ENCODE data around the gene GNG4. TPM values are rescaled to one million over a fixed set of nuclear protein-coding genes. Genes with fewer than 3 reads are reported as not detected.

Gene GNG4
- total and polyA plus RNA-seq, 12 donors, result 0.22 to 25.8 (median 3.8) TPM; not detected in 2

DNA sequence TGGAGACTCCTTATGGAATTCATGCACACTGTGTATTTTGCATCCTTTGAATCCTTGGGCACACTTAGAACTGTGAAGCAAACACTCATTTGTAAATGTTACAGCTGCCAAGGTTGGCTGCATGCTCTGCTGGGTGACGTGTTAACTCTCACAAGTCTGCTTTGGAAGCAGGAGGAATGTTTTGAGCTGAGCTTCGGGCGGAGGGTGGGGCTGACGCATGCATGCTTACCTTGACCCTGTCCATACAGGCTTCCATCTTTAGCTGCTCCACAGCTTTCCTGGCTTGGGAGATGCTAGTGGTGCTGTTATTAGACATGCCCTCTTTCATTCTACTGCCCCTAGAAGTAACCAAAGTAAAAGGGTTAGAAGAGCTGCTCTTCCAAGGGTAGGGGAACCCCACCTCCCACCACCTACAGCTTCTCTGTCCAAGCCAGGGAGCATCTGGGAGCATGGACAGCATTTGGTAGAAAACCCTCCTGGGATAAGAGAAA, 66.0 kb downstream of the GNG4 start:
- Histone ChIP-seq H3K4me1 (replicated peaks in 1 of 2) (no peaks in the 10 kb centered on the region), H3K36me3 (replicated peaks in 1 of 2) (no peaks in the 10 kb centered on the region), H3K9me3 (replicated peaks in 1 of 3) (no peaks in the 10 kb centered on the region), H3K27me3 (no peaks in the 10 kb centered on the region), H3K27ac (no peak overlapping the region), H3K4me3 (no peak overlapping the region)
- no peak for TF ChIP-seq POLR2A (IDR thresholded peaks at IDR 0.05)
- TF ChIP-seq, protein P1, sequence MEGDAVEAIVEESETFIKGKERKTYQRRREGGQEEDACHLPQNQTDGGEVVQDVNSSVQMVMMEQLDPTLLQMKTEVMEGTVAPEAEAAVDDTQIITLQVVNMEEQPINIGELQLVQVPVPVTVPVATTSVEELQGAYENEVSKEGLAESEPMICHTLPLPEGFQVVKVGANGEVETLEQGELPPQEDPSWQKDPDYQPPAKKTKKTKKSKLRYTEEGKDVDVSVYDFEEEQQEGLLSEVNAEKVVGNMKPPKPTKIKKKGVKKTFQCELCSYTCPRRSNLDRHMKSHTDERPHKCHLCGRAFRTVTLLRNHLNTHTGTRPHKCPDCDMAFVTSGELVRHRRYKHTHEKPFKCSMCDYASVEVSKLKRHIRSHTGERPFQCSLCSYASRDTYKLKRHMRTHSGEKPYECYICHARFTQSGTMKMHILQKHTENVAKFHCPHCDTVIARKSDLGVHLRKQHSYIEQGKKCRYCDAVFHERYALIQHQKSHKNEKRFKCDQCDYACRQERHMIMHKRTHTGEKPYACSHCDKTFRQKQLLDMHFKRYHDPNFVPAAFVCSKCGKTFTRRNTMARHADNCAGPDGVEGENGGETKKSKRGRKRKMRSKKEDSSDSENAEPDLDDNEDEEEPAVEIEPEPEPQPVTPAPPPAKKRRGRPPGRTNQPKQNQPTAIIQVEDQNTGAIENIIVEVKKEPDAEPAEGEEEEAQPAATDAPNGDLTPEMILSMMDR (IDR thresholded peaks at IDR 0.05), result no peak
- WGBS, 4 donors, result 47 to 65% (median 60%) methylated on average over 4 of the region's 4 CpGs
- intact Hi-C loops (cut with DNase I), result no loop called here
- peak in 1 of 7 donors; percentile 17 for DNase-seq

DNA sequence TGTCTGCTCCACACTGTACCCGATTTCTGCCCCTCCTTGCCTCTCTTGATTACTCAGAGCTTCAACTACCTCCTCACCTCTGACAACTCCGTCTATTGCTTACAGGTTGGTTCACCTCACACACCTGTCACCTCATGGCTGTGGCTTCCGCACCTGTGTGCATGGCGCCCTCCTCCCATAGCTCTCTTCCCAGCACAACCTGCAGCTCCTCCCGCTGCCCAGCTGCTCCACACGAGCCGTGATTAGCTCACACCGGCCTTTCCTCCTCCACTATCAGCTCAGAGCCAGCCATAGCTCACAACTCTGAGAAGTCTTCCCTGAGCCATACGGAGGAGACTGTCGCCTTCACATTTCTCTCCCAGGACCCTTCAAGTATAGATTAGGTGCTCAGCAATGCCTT, 67.5 kb downstream of the GNG4 start:
- H3K27ac ChIP-seq, result no peak overlapping the region
- intact Hi-C loops (cut with DNase I), result no loop called here
- no peaks in the 10 kb centered on the region for H3K27me3 ChIP-seq
- H3K9me3 ChIP-seq (replicated peaks in 1 of 3), result no peaks in the 10 kb centered on the region
- WGBS, 4 donors, result 86 to 95% (median 91%) methylated on average over 10 of the region's 10 CpGs
- no peak for DNase-seq
- TF ChIP-seq POLR2A (IDR thresholded peaks at IDR 0.05), result no peak
- TF ChIP-seq, protein P1 (IDR thresholded peaks at IDR 0.05), result no peak
- no peaks in the 10 kb centered on the region for H3K36me3 ChIP-seq (replicated peaks in 1 of 2)
- H3K4me1 ChIP-seq (replicated peaks in 1 of 2), result no peaks in the 10 kb centered on the region
- no peak overlapping the region for H3K4me3 ChIP-seq

DNA sequence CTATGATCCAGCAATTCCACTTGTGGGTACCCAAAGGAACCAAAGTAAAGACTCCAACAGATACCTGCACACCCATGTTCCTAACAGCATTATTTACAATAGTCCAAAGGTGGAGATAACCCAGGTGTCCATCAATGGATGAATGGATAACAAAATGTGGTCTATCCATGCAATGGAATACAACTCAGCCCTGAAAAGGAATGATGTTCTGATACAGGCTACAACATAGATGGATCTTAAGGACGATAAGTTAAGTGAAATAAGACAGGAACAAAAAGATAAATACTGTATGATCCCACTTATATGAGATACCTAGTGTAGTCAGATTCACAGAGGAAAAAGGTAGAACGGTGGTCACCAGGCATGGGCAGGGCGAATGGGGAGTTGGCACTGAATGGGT, 69.7 kb downstream of the GNG4 start:
- intact Hi-C loops (cut with DNase I), result no loop called here
- 85 to 94% (median 92%) methylated on average over 3 of the region's 3 CpGs for WGBS, 4 donors
- Histone ChIP-seq H3K4me1 (replicated peaks in 1 of 2) (no peaks in the 10 kb centered on the region), H3K27me3 (no peaks in the 10 kb centered on the region), H3K9me3 (replicated peaks in 1 of 3) (no peaks in the 10 kb centered on the region), H3K36me3 (replicated peaks in 1 of 2) (no peaks in the 10 kb centered on the region), H3K27ac (no peak overlapping the region), H3K4me3 (no peak overlapping the region)
- DNase-seq, result no peak
- TF ChIP-seq, protein P1 (IDR thresholded peaks at IDR 0.05), result no peak
- TF ChIP-seq POLR2A (IDR thresholded peaks at IDR 0.05), result no peak

DNA sequence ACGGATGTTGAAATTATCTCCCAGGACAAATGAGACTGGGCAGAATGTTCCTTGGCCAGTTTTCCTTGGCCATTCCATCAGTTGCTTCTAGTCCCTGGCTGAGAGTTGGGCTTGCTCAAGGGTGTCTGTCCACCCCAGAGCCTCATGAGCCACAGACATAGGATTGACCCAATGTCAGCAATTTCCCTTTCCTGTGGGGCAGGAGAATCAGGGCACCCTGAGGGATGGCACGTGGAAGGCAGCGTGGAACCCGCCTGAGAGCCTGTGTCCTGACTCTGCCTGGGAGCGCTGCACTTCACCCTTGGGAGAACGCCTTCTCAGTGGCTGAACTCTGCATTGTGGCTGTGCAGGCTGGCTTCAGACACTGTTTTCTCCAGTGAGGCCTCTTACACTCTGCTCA, 74.0 kb downstream of the GNG4 start:
- Histone ChIP-seq H3K36me3 (replicated peaks in 1 of 2) (no peaks in the 10 kb centered on the region), H3K9me3 (replicated peaks in 1 of 3) (no peaks in the 10 kb centered on the region), H3K4me1 (replicated peaks in 1 of 2) (no peaks in the 10 kb centered on the region), H3K27me3 (no peaks in the 10 kb centered on the region), H3K27ac (no peak overlapping the region), H3K4me3 (no peak overlapping the region)
- intact Hi-C loops (cut with DNase I), result no loop called here
- WGBS, 4 donors, result 90 to 93% (median 91%) methylated on average over 6 of the region's 6 CpGs
- no peak for DNase-seq
- TF ChIP-seq, protein P1 (IDR thresholded peaks at IDR 0.05), result no peak
- TF ChIP-seq POLR2A (IDR thresholded peaks at IDR 0.05), result no peak

All from adrenal gland (tissue), 12 donors.